Astrocyte of the cerebellum (primary cell): Measurements from ENCODE around the gene DOHH.

ENCODE experiments used
- DNase-seq: peaks from one replicate; pipeline ENCODE4 v3.0.0-alpha.2; 2011; ENCODE audit warnings: low read depth
- H3K4me3 ChIP-seq: 2 replicates; pipeline ENCODE4 v1.5.1; 2011; ENCODE audit warnings: mild to moderate bottlenecking, low read depth, low read length, moderate library complexity
- in situ Hi-C: cut with HindIII; loops from 2 replicates; pipeline ENCODE4 v1.10.0; 2017; ENCODE audit warnings: low sequenced_read_pairs
- TF ChIP-seq, protein P1 (sequence below): IDR thresholded peaks from 2 replicates; pipeline ENCODE4 v1.5.1; 2012; ENCODE audit warnings: low read length, low read depth, moderate library complexity, mild to moderate bottlenecking; ENCODE audit errors: missing control alignments

DOHH gene

DNA sequence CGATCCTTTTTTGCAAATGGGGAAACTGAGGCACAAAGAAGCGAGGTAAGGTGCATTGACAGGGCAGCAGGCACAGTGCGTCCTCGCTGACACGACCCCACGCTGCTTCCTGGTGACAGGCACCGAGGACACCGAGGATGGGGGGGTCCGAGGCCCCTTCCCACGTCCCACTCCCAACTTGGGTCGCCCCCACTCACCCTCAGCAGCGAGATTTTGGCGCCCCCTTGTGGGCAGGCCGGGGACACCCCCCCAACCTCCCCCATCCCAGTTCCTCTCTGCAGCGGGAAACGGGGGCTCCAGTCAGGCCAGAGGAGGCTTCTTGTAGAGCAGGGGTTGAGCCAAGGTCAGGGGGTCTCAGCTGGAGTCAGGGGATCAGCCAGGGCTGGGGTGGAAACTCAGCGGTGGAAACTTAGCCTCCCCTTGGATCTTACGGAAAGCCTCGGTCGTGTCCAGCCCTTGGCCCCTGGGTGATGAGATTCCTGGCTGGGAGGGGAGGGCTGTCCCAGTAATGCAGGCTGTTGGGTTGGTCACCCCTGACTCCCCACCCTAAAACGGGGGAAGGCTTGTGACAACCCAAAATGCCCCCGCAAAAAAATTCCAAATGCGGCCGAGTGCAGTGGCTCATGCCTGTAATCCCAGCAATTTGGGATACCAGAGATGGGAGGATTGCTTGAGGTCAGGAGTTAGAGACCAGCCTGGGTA lies 28.4 kb downstream of the DOHH start:
- in situ Hi-C loops: no loop called here
- no peak for DNase-seq
- no peak overlapping the region for H3K4me3 ChIP-seq
- TF ChIP-seq, protein P1, sequence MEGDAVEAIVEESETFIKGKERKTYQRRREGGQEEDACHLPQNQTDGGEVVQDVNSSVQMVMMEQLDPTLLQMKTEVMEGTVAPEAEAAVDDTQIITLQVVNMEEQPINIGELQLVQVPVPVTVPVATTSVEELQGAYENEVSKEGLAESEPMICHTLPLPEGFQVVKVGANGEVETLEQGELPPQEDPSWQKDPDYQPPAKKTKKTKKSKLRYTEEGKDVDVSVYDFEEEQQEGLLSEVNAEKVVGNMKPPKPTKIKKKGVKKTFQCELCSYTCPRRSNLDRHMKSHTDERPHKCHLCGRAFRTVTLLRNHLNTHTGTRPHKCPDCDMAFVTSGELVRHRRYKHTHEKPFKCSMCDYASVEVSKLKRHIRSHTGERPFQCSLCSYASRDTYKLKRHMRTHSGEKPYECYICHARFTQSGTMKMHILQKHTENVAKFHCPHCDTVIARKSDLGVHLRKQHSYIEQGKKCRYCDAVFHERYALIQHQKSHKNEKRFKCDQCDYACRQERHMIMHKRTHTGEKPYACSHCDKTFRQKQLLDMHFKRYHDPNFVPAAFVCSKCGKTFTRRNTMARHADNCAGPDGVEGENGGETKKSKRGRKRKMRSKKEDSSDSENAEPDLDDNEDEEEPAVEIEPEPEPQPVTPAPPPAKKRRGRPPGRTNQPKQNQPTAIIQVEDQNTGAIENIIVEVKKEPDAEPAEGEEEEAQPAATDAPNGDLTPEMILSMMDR: peak; percentile 89

DNA sequence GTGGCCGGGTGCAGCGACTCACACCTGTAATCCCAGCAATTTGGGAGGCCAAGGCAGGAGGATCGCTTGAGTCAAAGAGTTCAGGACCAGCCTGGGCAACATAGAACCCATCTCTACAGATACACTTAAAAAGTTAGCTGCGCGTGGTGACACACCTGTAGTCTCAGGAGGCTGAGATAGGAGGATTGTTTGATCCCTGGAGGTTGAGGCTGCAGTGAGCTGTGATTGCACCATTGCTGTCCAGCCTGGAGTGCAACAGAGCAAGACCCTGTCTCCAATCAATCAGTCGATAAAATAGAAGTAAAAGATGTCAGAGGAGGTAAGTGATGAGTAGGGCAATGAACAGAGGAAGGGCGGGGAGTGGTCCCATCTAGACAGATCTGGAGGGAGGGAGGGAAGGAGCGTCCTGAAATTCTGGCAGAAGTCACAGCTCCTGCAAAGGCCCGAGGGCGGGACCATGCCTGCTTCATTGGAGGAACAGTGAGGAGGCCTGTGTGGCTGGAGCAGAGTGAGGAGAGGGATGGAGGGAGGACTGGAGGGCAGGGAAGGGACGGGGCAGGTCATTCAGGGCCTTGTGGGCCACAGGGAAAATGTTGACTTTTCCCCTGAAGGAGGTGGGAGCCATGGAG lies 29.9 kb downstream of the DOHH start:
- DNase-seq: no peak
- in situ Hi-C loops: no loop called here
- TF ChIP-seq, protein P1: no peak
- no peak overlapping the region for H3K4me3 ChIP-seq

DNA sequence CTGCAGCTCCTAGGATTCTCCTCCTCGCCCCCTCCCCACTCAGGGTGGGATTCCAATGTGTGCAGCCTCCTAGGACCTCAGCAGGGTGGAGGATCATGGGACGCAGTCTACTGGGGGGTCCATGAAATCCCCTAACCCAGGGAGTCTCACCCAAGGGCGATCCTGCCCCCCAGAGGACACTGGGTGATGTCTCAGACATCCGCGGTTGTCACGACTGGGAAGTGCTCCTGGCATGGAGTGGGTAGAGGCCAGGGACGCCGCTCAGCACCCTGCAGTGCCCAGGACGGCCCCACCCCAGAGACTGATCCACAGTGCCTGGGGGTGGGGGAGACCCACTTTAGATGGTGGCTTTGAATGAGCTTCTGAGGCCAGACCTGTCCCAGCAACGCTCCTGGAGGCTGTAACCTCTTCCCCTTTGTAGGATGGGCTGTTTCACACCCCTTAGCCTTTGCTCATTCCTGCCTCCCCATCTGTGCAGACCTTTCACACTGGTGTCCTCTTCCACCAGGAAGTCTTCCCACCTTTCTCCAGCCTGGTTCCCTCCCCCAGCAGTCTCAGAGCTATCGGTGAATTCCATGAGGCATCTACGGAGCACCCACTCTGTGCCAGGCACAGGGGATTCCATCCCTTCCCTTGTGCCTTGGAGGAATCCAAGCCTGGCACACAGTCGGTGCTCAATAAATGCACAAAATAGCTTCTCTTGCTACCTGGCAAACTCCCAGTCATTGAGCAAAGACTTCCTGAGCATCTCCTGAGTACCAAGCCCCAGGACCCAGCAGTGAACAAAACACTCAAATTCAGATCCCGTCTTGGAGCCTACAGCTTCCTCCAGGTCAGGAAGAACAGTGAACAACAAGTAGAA lies 30.6 kb downstream of the DOHH start:
- H3K4me3 ChIP-seq: no peak overlapping the region
- in situ Hi-C loops: loop anchor here (10.0 kb wide), 1 partner anchor 145 kb away; no protein-coding TSS in a partner anchor
- DNase-seq: no peak
- TF ChIP-seq, protein P1: no peak

DNA sequence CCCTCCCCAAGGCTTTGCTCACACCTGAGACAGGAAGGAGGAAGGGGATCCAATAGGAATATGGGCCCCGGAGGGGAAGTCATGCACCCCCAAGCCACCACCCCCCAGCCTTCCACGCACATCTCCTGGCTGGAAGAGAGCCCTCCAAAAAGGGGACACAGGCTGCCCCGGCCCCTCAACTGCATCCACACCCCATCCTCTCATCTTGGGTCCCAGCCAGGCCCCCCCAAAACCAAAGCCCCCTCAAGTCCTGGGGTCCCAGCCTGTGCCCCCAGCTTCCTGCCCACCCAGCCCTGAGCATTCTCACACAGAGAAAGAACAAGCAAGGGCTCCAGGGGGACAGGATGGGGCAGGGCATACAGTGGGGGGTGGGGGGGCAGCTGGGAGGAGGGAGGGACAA lies 32.3 kb downstream of the DOHH start:
- H3K4me3 ChIP-seq: no peak overlapping the region
- in situ Hi-C loops: loop anchor here (10.0 kb wide), 1 partner anchor 143 kb away; no protein-coding TSS in a partner anchor
- DNase-seq: no peak
- TF ChIP-seq, protein P1: no peak

DNA sequence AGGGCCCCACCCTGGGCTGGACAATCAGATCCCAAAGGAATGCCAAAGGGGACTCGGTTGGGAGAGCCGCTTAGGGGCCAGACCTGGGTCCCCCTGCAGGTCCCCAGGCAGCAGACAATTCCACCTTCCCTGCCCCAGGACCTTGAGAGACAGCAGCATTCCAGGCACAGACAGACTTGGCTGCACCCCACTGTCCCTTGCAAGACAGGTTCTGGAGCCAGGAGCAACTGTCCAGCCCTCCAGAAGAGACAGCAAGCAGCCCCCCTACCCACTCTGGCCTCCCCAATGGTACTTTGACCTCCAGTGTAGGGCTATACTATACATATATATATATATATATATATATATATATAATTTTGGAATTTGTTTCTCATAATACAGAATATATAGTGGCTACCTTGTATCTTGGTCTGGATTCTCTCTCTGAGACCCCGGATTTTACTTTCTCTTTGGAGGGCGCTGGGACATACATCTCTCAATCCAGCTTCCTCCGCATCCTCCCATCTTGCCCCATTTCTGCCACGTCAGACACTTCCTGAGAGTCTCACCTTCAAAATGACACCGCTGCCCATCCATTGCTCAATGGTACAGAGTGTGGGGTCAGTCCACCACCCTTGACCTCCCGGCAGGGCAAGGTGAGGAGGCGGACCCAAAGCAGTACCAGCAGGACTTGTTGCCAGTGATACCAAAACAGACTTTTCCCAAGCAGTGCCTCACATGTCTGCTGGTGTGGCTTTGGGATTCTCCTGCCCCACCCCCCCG lies 32.9 kb downstream of the DOHH start:
- in situ Hi-C loops: loop anchor here (10.0 kb wide), 1 partner anchor 143 kb away; no protein-coding TSS in a partner anchor
- no peak overlapping the region for H3K4me3 ChIP-seq
- TF ChIP-seq, protein P1: no peak
- no peak for DNase-seq

DNA sequence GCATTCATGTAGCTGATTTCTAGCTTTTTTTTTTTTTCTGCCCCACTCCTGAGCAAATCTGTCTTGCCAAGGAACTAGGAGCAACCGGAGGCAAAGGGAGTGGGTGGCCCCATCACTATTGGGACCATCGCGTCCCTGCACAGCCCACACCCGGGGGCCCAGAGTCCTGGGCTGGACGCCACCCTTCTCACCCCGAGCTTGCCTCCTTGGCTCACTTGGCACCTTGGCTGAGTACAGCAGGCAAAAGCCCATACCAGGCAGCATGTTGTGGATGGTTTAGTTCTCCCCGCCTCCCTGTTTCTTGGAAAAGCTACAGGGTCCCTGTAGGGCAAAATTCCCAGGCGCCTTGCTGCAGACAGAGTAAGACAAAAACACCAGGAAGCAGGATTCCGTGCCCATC lies 33.8 kb downstream of the DOHH start:
- H3K4me3 ChIP-seq: no peak overlapping the region
- in situ Hi-C loops: loop anchor here (10.0 kb wide), 1 partner anchor 142 kb away; no protein-coding TSS in a partner anchor
- TF ChIP-seq, protein P1: no peak

More for the DNA sequence above, 33.8 kb downstream of the DOHH start:
- DNase-seq: no peak
